ENCODE measurements around the gene POLE3. TPM values are rescaled to one million over a fixed set of nuclear protein-coding genes. Genes with fewer than 3 reads are reported as not detected.

Gene POLE3
- total and polyA plus RNA-seq, 9 of the 15 experiments (the other 6 are each of a cell fraction or from before 2014, with no cell fraction given), result 52.6 to 179 (median 110) TPM

DNA sequence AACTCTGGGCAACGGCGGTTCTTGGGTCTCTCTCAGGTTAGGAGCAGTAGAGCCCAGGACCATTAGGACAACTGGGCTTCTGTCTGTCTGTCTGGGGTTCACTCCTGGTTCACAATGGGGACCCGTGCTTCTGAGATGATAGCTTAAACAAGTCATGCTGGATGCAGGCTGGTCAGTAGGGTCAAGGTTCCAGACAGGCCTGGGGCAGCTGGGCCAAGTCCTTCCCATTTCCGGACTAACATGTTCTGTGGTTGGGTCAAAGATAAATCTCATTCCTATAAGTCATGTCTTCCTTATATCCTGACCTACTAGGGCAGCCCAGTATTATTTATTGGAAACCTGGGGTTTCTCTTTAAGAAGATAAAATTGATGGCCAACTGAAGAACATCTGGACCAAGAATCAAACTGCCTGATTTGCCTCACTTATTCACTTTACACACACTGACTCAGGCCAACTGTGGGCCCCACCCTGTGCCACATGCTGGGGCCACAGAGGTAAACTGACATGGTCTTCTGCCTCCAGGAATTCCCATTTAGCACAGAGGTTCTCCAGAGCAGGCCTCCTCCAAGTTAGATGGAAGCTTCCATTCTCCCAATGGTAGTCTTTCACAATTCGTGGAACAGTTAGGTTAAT lies 42.0 kb downstream of the POLE3 start (continued):
- TF ChIP-seq, protein P1, sequence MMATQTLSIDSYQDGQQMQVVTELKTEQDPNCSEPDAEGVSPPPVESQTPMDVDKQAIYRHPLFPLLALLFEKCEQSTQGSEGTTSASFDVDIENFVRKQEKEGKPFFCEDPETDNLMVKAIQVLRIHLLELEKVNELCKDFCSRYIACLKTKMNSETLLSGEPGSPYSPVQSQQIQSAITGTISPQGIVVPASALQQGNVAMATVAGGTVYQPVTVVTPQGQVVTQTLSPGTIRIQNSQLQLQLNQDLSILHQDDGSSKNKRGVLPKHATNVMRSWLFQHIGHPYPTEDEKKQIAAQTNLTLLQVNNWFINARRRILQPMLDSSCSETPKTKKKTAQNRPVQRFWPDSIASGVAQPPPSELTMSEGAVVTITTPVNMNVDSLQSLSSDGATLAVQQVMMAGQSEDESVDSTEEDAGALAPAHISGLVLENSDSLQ (IDR thresholded peaks at IDR 0.05), result no peak
- TF ChIP-seq, protein P2, sequence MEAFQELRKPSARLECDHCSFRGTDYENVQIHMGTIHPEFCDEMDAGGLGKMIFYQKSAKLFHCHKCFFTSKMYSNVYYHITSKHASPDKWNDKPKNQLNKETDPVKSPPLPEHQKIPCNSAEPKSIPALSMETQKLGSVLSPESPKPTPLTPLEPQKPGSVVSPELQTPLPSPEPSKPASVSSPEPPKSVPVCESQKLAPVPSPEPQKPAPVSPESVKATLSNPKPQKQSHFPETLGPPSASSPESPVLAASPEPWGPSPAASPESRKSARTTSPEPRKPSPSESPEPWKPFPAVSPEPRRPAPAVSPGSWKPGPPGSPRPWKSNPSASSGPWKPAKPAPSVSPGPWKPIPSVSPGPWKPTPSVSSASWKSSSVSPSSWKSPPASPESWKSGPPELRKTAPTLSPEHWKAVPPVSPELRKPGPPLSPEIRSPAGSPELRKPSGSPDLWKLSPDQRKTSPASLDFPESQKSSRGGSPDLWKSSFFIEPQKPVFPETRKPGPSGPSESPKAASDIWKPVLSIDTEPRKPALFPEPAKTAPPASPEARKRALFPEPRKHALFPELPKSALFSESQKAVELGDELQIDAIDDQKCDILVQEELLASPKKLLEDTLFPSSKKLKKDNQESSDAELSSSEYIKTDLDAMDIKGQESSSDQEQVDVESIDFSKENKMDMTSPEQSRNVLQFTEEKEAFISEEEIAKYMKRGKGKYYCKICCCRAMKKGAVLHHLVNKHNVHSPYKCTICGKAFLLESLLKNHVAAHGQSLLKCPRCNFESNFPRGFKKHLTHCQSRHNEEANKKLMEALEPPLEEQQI (IDR thresholded peaks at IDR 0.05), result no peak
- TF ChIP-seq ZNF583 (CRISPR knock-in tag; IDR thresholded peaks at IDR 0.05) (no peak), XRCC4 (IDR thresholded peaks at IDR 0.05; ENCODE audit: extremely low read depth, insufficient read depth, insufficient read length) (no peak), FOXK2 (conservative IDR thresholded peaks at IDR 0.05 in 1 of 2, IDR thresholded peaks at IDR 0.05 in 1 of 2; ENCODE audit: low read depth in 2 of 2) (no peak), ZNF431 (CRISPR knock-in tag; IDR thresholded peaks at IDR 0.05) (no peak), ILK (tag; IDR thresholded peaks at IDR 0.05; ENCODE audit: borderline replicate concordance, low read depth) (no peak)
- TF ChIP-seq, protein P3, sequence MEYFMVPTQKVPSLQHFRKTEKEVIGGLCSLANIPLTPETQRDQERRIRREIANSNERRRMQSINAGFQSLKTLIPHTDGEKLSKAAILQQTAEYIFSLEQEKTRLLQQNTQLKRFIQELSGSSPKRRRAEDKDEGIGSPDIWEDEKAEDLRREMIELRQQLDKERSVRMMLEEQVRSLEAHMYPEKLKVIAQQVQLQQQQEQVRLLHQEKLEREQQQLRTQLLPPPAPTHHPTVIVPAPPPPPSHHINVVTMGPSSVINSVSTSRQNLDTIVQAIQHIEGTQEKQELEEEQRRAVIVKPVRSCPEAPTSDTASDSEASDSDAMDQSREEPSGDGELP (CRISPR knock-in tag; IDR thresholded peaks at IDR 0.05; ENCODE audit: borderline replicate concordance), result 0 out of 2 replicates have a peak, but pooled peaks have one; percentile 0
